WTC11 (cell line): ENCODE results near the gene KRT32.

Experiments used
- CDX4 ChIP-seq: fragments of 250-450 bp; sonication (Bioruptor Pico); IDR thresholded peaks from 2 replicates; pipeline ENCODE4 v1.9.0; 2021; ENCODE audit warnings: moderate library complexity, mild to moderate bottlenecking, inconsistent platforms, borderline replicate concordance
- CTCF ChIP-seq: fragments of 200-600 bp; IDR thresholded peaks from 2 replicates; pipeline ENCODE4 v1.8.0; 2022; ENCODE audit warnings: antibody characterized with exemption
- ESRRA ChIP-seq: sonication (generic); formaldehyde crosslinking; IDR thresholded peaks from 2 replicates; pipeline ENCODE4 v1.8.1; 2022; ENCODE audit warnings: mild to moderate bottlenecking, missing genetic modification reagents, borderline replicate concordance
- FOXJ3 ChIP-seq: sonication (generic); formaldehyde crosslinking; IDR thresholded peaks from 2 replicates; pipeline ENCODE4 v1.9.0; 2021; ENCODE audit warnings: missing genetic modification reagents, mild to moderate bottlenecking, borderline replicate concordance
- FOXP4 ChIP-seq: sonication (generic); formaldehyde crosslinking; IDR thresholded peaks from 2 replicates; pipeline ENCODE4 v1.8.0; 2022; ENCODE audit warnings: mild to moderate bottlenecking, missing genetic modification reagents
- IRF1 ChIP-seq: sonication (generic); formaldehyde crosslinking; IDR thresholded peaks from 2 replicates; pipeline ENCODE4 v1.8.0; 2023; ENCODE audit warnings: missing genetic modification reagents
- JUN ChIP-seq: sonication (generic); formaldehyde crosslinking; IDR thresholded peaks from 2 replicates; pipeline ENCODE4 v1.8.0; 2023; ENCODE audit warnings: mild to moderate bottlenecking, missing genetic modification reagents
- MYBL2 ChIP-seq: sonication (generic); formaldehyde crosslinking; IDR thresholded peaks from 2 replicates; pipeline ENCODE4 v1.8.1; 2023; ENCODE audit warnings: mild to moderate bottlenecking, moderate library complexity, missing genetic modification reagents
- STAT6 ChIP-seq: sonication (generic); formaldehyde crosslinking; conservative IDR thresholded peaks from 2 replicates; pipeline ENCODE4 v1.8.1; 2023; ENCODE audit warnings: mild to moderate bottlenecking, low read depth, missing genetic modification reagents, moderate library complexity
- ZBTB43 ChIP-seq: sonication (generic); formaldehyde crosslinking; IDR thresholded peaks from 2 replicates; pipeline ENCODE4 v1.8.1; 2023; ENCODE audit warnings: mild to moderate bottlenecking, missing genetic modification reagents
- ZNF138 ChIP-seq: sonication (generic); formaldehyde crosslinking; conservative IDR thresholded peaks from 2 replicates; pipeline ENCODE4 v1.8.1; 2022; ENCODE audit warnings: mild to moderate bottlenecking, moderate library complexity, missing genetic modification reagents

GRCh38 chr17:41420134-41420533 lies 47.1 kb downstream of the KRT32 start:
- TF ChIP-seq CTCF (no peak), ZNF138 (CRISPR knock-in tag) (no peak), MYBL2 (CRISPR knock-in tag) (no peak), JUN (no peak), ZBTB43 (CRISPR knock-in tag) (no peak), IRF1 (CRISPR knock-in tag) (no peak), STAT6 (CRISPR knock-in tag) (no peak), ESRRA (CRISPR knock-in tag) (no peak), FOXJ3 (CRISPR knock-in tag) (no peak), FOXP4 (CRISPR knock-in tag) (no peak), CDX4 (CRISPR knock-in tag) (no peak)
